ENCODE measurements around the gene VSNL1. TPM values are rescaled to one million over a fixed set of nuclear protein-coding genes. Genes with fewer than 3 reads are reported as not detected.

VSNL1 gene
- total RNA-seq, 1 experiment from 2014 or later, result not detected

DNA sequence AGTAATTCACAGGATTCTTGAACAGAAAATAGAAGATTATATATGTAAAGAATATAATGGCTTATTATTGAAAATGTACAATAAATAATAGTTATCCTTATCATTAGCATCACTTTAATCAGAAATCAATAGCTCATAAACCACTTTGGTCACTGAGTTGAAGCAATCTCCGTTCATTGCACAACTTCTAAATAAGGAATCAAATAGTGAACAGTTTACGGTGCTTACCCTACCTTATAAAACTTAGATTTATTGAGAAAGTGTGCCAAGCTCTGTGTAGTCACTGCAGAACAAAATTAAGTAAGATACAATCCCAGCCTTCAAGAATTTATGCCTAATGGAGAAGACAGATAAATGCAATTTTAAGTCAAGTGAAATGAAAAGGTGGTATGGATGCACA, 6.7 kb downstream of the VSNL1 start:
- CTCF ChIA-PET, result no interaction called here
- intact Hi-C loops (cut with micrococcal nuclease; ENCODE audit: unreplicated experiment), result no loop called here

DNA sequence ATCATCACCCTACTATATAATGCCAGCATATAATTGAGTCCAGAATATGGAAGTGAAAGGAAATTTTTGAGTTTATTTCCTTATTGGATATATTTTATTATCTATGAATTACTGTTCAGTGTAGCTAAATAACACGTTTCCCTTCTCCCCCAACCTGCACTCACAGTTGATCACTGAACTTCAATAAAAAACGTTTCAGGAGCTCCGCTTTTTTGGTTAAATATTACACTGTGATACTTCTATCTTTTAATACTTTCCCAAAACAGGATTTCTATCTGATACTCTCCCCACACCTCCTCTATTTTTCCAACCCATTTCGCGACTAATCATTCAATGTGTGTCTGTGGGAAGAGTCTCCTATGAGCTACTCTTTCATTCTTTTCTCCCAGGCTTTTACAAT, 7.2 kb downstream of the VSNL1 start:
- Histone ChIP-seq H3K9me2 (ENCODE audit: insufficient read depth) (no peaks in the 10 kb centered on the region), H3K4me1 (replicated peaks; ENCODE audit: insufficient read depth) (no peaks in the 10 kb centered on the region), H3F3A (ENCODE audit: insufficient read depth, low read depth) (no peaks in the 10 kb centered on the region), H3K79me2 (ENCODE audit: low read depth) (no peaks in the 10 kb centered on the region), H3K9me3 (ENCODE audit: insufficient read depth, low read depth) (no peaks in the 10 kb centered on the region), H3K36me3 (ENCODE audit: low read depth) (no peaks in the 10 kb centered on the region), H3K27ac (no peak overlapping the region), H3K27me3 (ENCODE audit: insufficient read depth, low read depth) (no peaks in the 10 kb centered on the region), H3K4me2 (no peak overlapping the region), H3K4me3 (no peak overlapping the region), H2AFZ (no peak overlapping the region), H4K20me1 (ENCODE audit: insufficient read depth) (no peaks in the 10 kb centered on the region)
- TF ChIP-seq, protein P1, sequence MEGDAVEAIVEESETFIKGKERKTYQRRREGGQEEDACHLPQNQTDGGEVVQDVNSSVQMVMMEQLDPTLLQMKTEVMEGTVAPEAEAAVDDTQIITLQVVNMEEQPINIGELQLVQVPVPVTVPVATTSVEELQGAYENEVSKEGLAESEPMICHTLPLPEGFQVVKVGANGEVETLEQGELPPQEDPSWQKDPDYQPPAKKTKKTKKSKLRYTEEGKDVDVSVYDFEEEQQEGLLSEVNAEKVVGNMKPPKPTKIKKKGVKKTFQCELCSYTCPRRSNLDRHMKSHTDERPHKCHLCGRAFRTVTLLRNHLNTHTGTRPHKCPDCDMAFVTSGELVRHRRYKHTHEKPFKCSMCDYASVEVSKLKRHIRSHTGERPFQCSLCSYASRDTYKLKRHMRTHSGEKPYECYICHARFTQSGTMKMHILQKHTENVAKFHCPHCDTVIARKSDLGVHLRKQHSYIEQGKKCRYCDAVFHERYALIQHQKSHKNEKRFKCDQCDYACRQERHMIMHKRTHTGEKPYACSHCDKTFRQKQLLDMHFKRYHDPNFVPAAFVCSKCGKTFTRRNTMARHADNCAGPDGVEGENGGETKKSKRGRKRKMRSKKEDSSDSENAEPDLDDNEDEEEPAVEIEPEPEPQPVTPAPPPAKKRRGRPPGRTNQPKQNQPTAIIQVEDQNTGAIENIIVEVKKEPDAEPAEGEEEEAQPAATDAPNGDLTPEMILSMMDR (conservative IDR thresholded peaks at IDR 0.05), result no peak
- no peak for TF ChIP-seq EZH2 (IDR thresholded peaks at IDR 0.05; ENCODE audit: low read depth)
- no peak for DNase-seq
- CTCF ChIA-PET, result no interaction called here
- intact Hi-C loops (cut with micrococcal nuclease; ENCODE audit: unreplicated experiment), result no loop called here
- POLR2A ChIA-PET (ENCODE audit: unreplicated experiment), result no interaction called here
- no TSS peak for BruUV-seq (replicated peaks)

More for the DNA sequence above, 6.7 kb downstream of the VSNL1 start:
- no peaks in the 10 kb centered on the region for H3K79me2 ChIP-seq (ENCODE audit: low read depth)
- TF ChIP-seq EZH2 (IDR thresholded peaks at IDR 0.05; ENCODE audit: low read depth), result no peak
- TF ChIP-seq, protein P1 (conservative IDR thresholded peaks at IDR 0.05), result no peak
- no peaks in the 10 kb centered on the region for H4K20me1 ChIP-seq (ENCODE audit: insufficient read depth)
- H3K9me3 ChIP-seq (ENCODE audit: insufficient read depth, low read depth), result no peaks in the 10 kb centered on the region
- no peaks in the 10 kb centered on the region for H3K27me3 ChIP-seq (ENCODE audit: insufficient read depth, low read depth)
- no peaks in the 10 kb centered on the region for H3F3A ChIP-seq (ENCODE audit: insufficient read depth, low read depth)
- no peaks in the 10 kb centered on the region for H3K4me1 ChIP-seq (replicated peaks; ENCODE audit: insufficient read depth)
- H3K4me3 ChIP-seq, result no peak overlapping the region
- POLR2A ChIA-PET (ENCODE audit: unreplicated experiment), result no interaction called here
- no peaks in the 10 kb centered on the region for H3K36me3 ChIP-seq (ENCODE audit: low read depth)
- no peak overlapping the region for H3K4me2 ChIP-seq
- H2AFZ ChIP-seq, result no peak overlapping the region
- H3K27ac ChIP-seq, result no peak overlapping the region
- no TSS peak for BruUV-seq (replicated peaks)
- DNase-seq, result no peak
- H3K9me2 ChIP-seq (ENCODE audit: insufficient read depth), result no peaks in the 10 kb centered on the region

DNA sequence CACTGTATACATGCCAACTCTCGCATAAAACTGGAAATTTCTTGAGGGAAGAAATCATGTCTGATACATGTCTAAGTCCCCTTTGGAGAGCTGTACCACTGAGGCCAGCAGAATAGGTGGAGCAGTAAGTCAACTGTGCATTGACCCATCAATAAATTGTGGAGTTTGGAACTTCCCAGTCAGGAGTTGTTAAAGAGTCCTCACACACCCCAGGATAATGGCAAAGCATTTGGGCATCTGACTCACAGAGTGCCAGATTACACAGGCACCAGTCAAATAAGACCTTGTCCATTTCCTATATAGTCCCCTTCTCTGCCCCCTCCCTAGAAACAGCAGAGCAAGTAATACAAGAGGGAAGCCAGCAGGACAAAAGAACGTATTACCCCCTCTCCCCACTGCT, 10.4 kb downstream of the VSNL1 start:
- no TSS peak for BruUV-seq (replicated peaks)
- POLR2A ChIA-PET (ENCODE audit: unreplicated experiment), result no interaction called here

More for the DNA sequence above, 10.4 kb downstream of the VSNL1 start:
- Histone ChIP-seq H4K20me1 (ENCODE audit: insufficient read depth) (no peaks in the 10 kb centered on the region), H3K4me1 (replicated peaks; ENCODE audit: insufficient read depth) (no peaks in the 10 kb centered on the region), H3K9me2 (ENCODE audit: insufficient read depth) (no peaks in the 10 kb centered on the region), H3K9me3 (ENCODE audit: insufficient read depth, low read depth) (no peaks in the 10 kb centered on the region), H2AFZ (no peak overlapping the region), H3F3A (ENCODE audit: insufficient read depth, low read depth) (no peaks in the 10 kb centered on the region), H3K36me3 (ENCODE audit: low read depth) (no peaks in the 10 kb centered on the region), H3K4me2 (no peak overlapping the region), H3K27me3 (ENCODE audit: insufficient read depth, low read depth) (no peaks in the 10 kb centered on the region), H3K79me2 (ENCODE audit: low read depth) (no peaks in the 10 kb centered on the region), H3K27ac (no peak overlapping the region), H3K4me3 (no peak overlapping the region)
- CTCF ChIA-PET, result no interaction called here
- DNase-seq, result no peak
- intact Hi-C loops (cut with micrococcal nuclease; ENCODE audit: unreplicated experiment), result no loop called here
- no peak for TF ChIP-seq EZH2 (IDR thresholded peaks at IDR 0.05; ENCODE audit: low read depth)
- TF ChIP-seq, protein P1 (conservative IDR thresholded peaks at IDR 0.05), result no peak

Data from PC-9 (cell line).